Activated T-cell treated with anti-CD3 and anti-CD28 coated beads for 24 hours (primary cell): ENCODE results near the gene EXOSC10.
"Not testable (repeated sequence)": the region's sequence is repeated elsewhere in the genome, so short reads cannot be mapped to it uniquely, and the experiment has no call there.

Experiments
- DNase-seq: peaks from one replicate; pipeline ENCODE4 v3.0.0-alpha.2; 2020; ENCODE audit warnings: low read depth

The EXOSC10 gene

GRCh38 chr1:11109047-11109760 is 9.5 kb upstream of the EXOSC10 start:
- DNase-seq: no peak

GRCh38 chr1:11107599-11107998 is 7.9 kb upstream of the EXOSC10 start:
- no peak for DNase-seq

GRCh38 chr1:11105586-11105985 is 5.9 kb upstream of the EXOSC10 start:
- no peak for DNase-seq

GRCh38 chr1:11101347-11101746 is 1.7 kb upstream of the EXOSC10 start:
- no peak for DNase-seq

GRCh38 chr1:11100806-11101205 is 1.1 kb upstream of the EXOSC10 start:
- DNase-seq: not testable (repeated sequence)

GRCh38 chr1:11100149-11100493 is 452 bp upstream of the EXOSC10 start:
- DNase-seq: no peak

GRCh38 chr1:11098931-11099309 is 749 bp downstream of the EXOSC10 start:
- no peak for DNase-seq

- DNase-seq: not testable (repeated sequence)
Observed at GRCh38 chr1:11083784-11084183, 15.9 kb downstream of the EXOSC10 start.

- no peak for DNase-seq
Observed at GRCh38 chr1:11080931-11081330, 18.7 kb downstream of the EXOSC10 start.

GRCh38 chr1:11078631-11079030 is 21.0 kb downstream of the EXOSC10 start:
- DNase-seq: no peak

- DNase-seq: not testable (repeated sequence)
Observed at GRCh38 chr1:11073398-11073797, 26.3 kb downstream of the EXOSC10 start.

- DNase-seq: no peak
Observed at GRCh38 chr1:11072216-11072917, 27.3 kb downstream of the EXOSC10 start.

GRCh38 chr1:11071463-11072215 is 28.0 kb downstream of the EXOSC10 start:
- DNase-seq: no peak

- DNase-seq: no peak
Observed at GRCh38 chr1:11070876-11071275, 28.8 kb downstream of the EXOSC10 start.

- DNase-seq: no peak
Observed at GRCh38 chr1:11068600-11069473, 30.8 kb downstream of the EXOSC10 start.

GRCh38 chr1:11067716-11068599 is 31.7 kb downstream of the EXOSC10 start:
- no peak for DNase-seq

GRCh38 chr1:11065796-11066195 is 33.9 kb downstream of the EXOSC10 start:
- no peak for DNase-seq

- DNase-seq: no peak
Observed at GRCh38 chr1:11064942-11065341, 34.7 kb downstream of the EXOSC10 start.

- not testable (repeated sequence) for DNase-seq
Observed at GRCh38 chr1:11063937-11064537, 35.6 kb downstream of the EXOSC10 start.

GRCh38 chr1:11062965-11063401 is 36.7 kb downstream of the EXOSC10 start:
- DNase-seq: peak; percentile 28
